Parathyroid adenoma (tissue), 2 donors: ENCODE measurements around the gene LGR5.

Source experiments
- H2AFZ ChIP-seq: fragments of 300-600 bp; sonication (generic); one replicate; pipeline ENCODE4 v1.7.0; 2017; ENCODE audit warnings: antibody characterized with exemption, mild to moderate bottlenecking
- H3K27ac ChIP-seq: fragments of 300-600 bp; sonication (generic); one replicate; pipeline ENCODE4 v1.7.0; 2017
- H3K27me3 ChIP-seq: fragments of 300-600 bp; sonication (generic); one replicate; pipeline ENCODE4 v1.7.0; 2017; ENCODE audit warnings: low read length; ENCODE audit not compliant: control insufficient read depth, insufficient read depth
- H3K36me3 ChIP-seq: fragments of 300-600 bp; sonication (generic); one replicate; pipeline ENCODE4 v1.7.0; 2017; ENCODE audit warnings: low read length; ENCODE audit not compliant: control insufficient read depth, insufficient read depth
- H3K4me1 ChIP-seq: fragments of 300-600 bp; sonication (generic); one replicate; pipeline ENCODE4 v1.7.0; 2017; ENCODE audit warnings: control low read depth
- H3K4me2 ChIP-seq: fragments of 300-600 bp; sonication (generic); one replicate; pipeline ENCODE4 v1.7.0; 2017; ENCODE audit warnings: low read length
- H3K4me3 ChIP-seq: fragments of 300-600 bp; sonication (generic); one replicate; pipeline ENCODE4 v1.7.0; 2017; ENCODE audit warnings: low read depth, low read length
- H3K79me2 ChIP-seq: fragments of 300-600 bp; sonication (generic); one replicate; pipeline ENCODE4 v1.7.0; 2017; ENCODE audit warnings: control low read depth
- H3K9ac ChIP-seq: fragments of 300-600 bp; sonication (generic); one replicate; pipeline ENCODE4 v1.7.0; 2017; ENCODE audit warnings: mild to moderate bottlenecking
- H3K9me3 ChIP-seq: fragments of 300-600 bp; sonication (generic); one replicate; pipeline ENCODE4 v1.7.0; 2017; ENCODE audit warnings: low read length; ENCODE audit not compliant: control insufficient read depth
- TF ChIP-seq, protein P1 (sequence below): fragments of 300-600 bp; sonication (generic); IDR thresholded peaks from one replicate; pipeline ENCODE4 v1.7.0; 2017; ENCODE audit warnings: antibody characterized with exemption, mild to moderate bottlenecking
- donor health status: primary hyperparathyroidism.

LGR5 gene

DNA sequence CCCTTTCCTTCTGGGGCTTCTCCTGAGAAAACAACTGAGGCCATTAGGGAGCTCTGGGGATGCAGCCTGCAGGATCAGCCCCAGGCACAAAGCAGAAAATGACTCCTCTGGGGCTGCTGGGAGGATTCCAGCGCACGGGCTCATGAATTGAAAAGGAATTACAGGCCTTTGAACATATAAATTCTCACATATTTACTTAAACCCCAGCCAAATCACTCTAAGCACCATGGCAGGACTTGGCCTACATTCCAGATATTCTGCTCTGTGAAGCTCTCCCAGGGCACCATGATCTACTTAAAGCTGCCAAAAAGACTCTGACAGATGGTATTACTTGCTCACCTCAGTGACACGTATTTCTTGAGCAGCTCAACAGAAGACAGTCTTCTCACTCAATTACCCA lies 136.9 kb downstream of the LGR5 start:
- no peaks in the 10 kb centered on the region for H3K4me1 ChIP-seq
- TF ChIP-seq, protein P1, sequence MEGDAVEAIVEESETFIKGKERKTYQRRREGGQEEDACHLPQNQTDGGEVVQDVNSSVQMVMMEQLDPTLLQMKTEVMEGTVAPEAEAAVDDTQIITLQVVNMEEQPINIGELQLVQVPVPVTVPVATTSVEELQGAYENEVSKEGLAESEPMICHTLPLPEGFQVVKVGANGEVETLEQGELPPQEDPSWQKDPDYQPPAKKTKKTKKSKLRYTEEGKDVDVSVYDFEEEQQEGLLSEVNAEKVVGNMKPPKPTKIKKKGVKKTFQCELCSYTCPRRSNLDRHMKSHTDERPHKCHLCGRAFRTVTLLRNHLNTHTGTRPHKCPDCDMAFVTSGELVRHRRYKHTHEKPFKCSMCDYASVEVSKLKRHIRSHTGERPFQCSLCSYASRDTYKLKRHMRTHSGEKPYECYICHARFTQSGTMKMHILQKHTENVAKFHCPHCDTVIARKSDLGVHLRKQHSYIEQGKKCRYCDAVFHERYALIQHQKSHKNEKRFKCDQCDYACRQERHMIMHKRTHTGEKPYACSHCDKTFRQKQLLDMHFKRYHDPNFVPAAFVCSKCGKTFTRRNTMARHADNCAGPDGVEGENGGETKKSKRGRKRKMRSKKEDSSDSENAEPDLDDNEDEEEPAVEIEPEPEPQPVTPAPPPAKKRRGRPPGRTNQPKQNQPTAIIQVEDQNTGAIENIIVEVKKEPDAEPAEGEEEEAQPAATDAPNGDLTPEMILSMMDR, result no peak
- no peaks in the 10 kb centered on the region for H3K9me3 ChIP-seq
- H3K4me2 ChIP-seq, result no peak overlapping the region
- H3K36me3 ChIP-seq, result no peaks in the 10 kb centered on the region
- no peak overlapping the region for H3K9ac ChIP-seq
- H3K79me2 ChIP-seq, result no peaks in the 10 kb centered on the region
- H3K27me3 ChIP-seq, result no peaks in the 10 kb centered on the region
- H2AFZ ChIP-seq, result no peak overlapping the region
- H3K27ac ChIP-seq, result no peak overlapping the region
- no peak overlapping the region for H3K4me3 ChIP-seq

DNA sequence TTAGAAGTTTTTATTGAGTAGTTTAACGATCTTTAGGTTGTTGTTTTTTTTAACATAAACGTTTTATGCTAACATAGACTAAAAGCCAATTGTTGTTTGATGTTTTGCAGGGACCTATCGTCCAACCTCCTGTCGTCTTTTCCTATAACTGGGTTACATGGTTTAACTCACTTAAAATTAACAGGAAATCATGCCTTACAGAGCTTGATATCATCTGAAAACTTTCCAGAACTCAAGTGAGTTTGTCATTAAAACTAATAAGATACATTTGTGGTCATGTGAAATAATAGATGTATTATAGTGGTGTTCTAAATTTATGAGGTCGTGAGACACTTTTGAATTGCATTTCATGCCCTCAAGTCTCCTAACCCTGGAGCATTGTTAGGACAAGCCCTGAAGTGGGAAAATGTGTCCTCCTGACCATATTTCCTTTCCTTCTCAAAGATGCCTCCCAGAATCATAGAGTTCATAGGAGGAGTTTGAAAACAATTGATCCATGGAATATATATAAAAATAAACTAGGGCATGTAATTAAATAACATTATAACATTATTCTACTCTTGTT lies 139.2 kb downstream of the LGR5 start:
- H3K27ac ChIP-seq, result no peak overlapping the region
- no peaks in the 10 kb centered on the region for H3K36me3 ChIP-seq
- no peak overlapping the region for H3K9ac ChIP-seq
- H2AFZ ChIP-seq, result no peak overlapping the region
- no peak overlapping the region for H3K4me3 ChIP-seq
- no peaks in the 10 kb centered on the region for H3K9me3 ChIP-seq
- TF ChIP-seq, protein P1, result no peak
- H3K79me2 ChIP-seq, result no peaks in the 10 kb centered on the region
- H3K4me1 ChIP-seq, result no peaks in the 10 kb centered on the region
- no peaks in the 10 kb centered on the region for H3K27me3 ChIP-seq
- no peak overlapping the region for H3K4me2 ChIP-seq

DNA sequence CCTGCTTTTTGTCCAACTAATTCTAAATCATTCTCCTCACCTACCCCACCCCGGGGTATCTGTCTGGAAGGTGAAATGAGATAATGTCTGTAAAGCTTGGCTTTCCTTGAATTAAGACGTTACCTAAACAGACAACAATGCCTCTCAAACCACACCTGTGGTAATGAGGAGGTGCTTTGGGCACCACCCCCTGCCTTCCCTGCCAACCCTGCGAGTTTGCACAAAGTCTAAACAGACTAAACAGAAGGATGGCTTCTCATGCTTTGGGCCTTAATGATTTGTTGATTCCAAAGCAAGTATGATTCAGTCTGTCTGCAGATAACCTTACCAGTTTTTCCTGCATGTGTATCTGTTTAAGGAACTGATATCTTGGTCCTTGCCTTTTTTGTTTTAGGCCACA lies 141.6 kb downstream of the LGR5 start:
- Histone ChIP-seq H3K4me3 (no peak overlapping the region), H3K9ac (no peak overlapping the region), H3K27me3 (no peaks in the 10 kb centered on the region), H3K9me3 (no peaks in the 10 kb centered on the region), H3K79me2 (no peaks in the 10 kb centered on the region), H2AFZ (no peak overlapping the region), H3K27ac (no peak overlapping the region), H3K36me3 (no peaks in the 10 kb centered on the region), H3K4me2 (no peak overlapping the region), H3K4me1 (no peaks in the 10 kb centered on the region)
- TF ChIP-seq, protein P1, result no peak

DNA sequence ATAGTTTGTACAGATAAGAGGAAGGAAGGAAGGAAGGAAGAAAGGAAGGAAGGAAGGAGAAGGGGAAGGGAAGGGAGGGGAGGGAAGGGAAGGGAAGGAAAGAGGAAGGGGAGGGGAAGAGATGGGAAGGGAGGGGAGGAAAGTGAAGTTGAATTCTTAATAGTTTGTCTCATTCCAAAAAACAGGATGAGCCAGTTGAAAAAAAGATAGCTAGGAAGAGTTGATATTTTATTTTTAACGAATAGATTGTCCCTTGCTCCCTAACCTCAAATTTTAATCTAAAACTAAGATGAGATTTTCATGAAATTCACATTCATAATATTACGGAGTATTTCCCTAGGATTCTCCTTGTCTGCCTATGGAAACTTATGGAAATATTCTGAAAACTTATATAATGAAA lies 143.3 kb downstream of the LGR5 start:
- no peaks in the 10 kb centered on the region for H3K27me3 ChIP-seq
- H3K4me3 ChIP-seq, result no peak overlapping the region
- H3K27ac ChIP-seq, result no peak overlapping the region
- TF ChIP-seq, protein P1, result no peak
- no peaks in the 10 kb centered on the region for H3K79me2 ChIP-seq
- no peaks in the 10 kb centered on the region for H3K4me1 ChIP-seq
- H2AFZ ChIP-seq, result no peak overlapping the region
- H3K4me2 ChIP-seq, result no peak overlapping the region
- no peaks in the 10 kb centered on the region for H3K9me3 ChIP-seq
- no peak overlapping the region for H3K9ac ChIP-seq
- no peaks in the 10 kb centered on the region for H3K36me3 ChIP-seq

DNA sequence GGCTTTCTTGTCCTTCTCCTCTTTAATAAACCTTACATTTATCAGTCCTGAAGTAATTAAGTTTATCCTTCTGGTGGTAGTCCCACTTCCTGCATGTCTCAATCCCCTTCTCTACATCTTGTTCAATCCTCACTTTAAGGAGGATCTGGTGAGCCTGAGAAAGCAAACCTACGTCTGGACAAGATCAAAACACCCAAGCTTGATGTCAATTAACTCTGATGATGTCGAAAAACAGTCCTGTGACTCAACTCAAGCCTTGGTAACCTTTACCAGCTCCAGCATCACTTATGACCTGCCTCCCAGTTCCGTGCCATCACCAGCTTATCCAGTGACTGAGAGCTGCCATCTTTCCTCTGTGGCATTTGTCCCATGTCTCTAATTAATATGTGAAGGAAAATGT lies 144.8 kb downstream of the LGR5 start:
- Histone ChIP-seq H3K36me3 (no peaks in the 10 kb centered on the region), H3K27ac (no peak overlapping the region), H3K27me3 (no peaks in the 10 kb centered on the region), H3K4me3 (no peak overlapping the region), H3K4me1 (no peaks in the 10 kb centered on the region), H3K9me3 (no peaks in the 10 kb centered on the region), H2AFZ (no peak overlapping the region), H3K79me2 (no peaks in the 10 kb centered on the region), H3K4me2 (no peak overlapping the region), H3K9ac (no peak overlapping the region)
- TF ChIP-seq, protein P1, result no peak
